MM.1S (cell line): ENCODE results near the gene DGCR8.

Experiments used
- DNase-seq: peaks from one replicate; pipeline ENCODE4 v3.0.0-alpha.2; 2015
- H2AFZ ChIP-seq: fragments of 300-600 bp; sonication (generic); 2 replicates; pipeline ENCODE4 v1.6.0; 2016; ENCODE audit warnings: antibody characterized with exemption, low read length
- H3F3A ChIP-seq: fragments of 300-600 bp; sonication (generic); 2 replicates; pipeline ENCODE4 v1.6.1; 2016; ENCODE audit warnings: mild to moderate bottlenecking, antibody characterized with exemption, low read length, moderate library complexity, mixed read lengths; ENCODE audit not compliant: insufficient read depth
- H3K27ac ChIP-seq: fragments of 300-600 bp; sonication (generic); 2 replicates; pipeline ENCODE4 v1.5.1; 2016; ENCODE audit warnings: mild to moderate bottlenecking, low read length
- H3K27me3 ChIP-seq: fragments of 300-600 bp; sonication (generic); replicated peaks from 2 replicates; pipeline ENCODE4 v1.6.0; 2016; ENCODE audit warnings: low read length; ENCODE audit not compliant: insufficient read depth
- H3K36me3 ChIP-seq: fragments of 300-600 bp; sonication (generic); replicated peaks from 2 replicates; pipeline ENCODE4 v1.6.1; 2016; ENCODE audit warnings: mild to moderate bottlenecking, low read length, mixed read lengths; ENCODE audit not compliant: insufficient read depth
- H3K4me1 ChIP-seq: fragments of 300-600 bp; sonication (generic); 2 replicates; pipeline ENCODE4 v1.6.1; 2016; ENCODE audit warnings: low read length, mixed read lengths
- H3K4me2 ChIP-seq: fragments of 300-600 bp; sonication (generic); 2 replicates; pipeline ENCODE4 v1.6.0; 2016; ENCODE audit warnings: low read depth, low read length
- H3K4me3 ChIP-seq: fragments of 300-600 bp; sonication (generic); 2 replicates; pipeline ENCODE4 v1.5.1; 2016; ENCODE audit warnings: low read length, mixed read lengths
- H3K79me2 ChIP-seq: fragments of 300-600 bp; sonication (generic); 2 replicates; pipeline ENCODE4 v1.6.1; 2016; ENCODE audit warnings: mixed run types, low read length, mixed read lengths
- H3K9ac ChIP-seq: fragments of 300-600 bp; sonication (generic); 2 replicates; pipeline ENCODE4 v1.6.1; 2016; ENCODE audit warnings: low read length, mixed read lengths
- H3K9me2 ChIP-seq: fragments of 300-600 bp; sonication (generic); replicated peaks from 2 replicates; pipeline ENCODE4 v1.6.1; 2016; ENCODE audit warnings: mild to moderate bottlenecking, low read length, mixed read lengths; ENCODE audit not compliant: insufficient read depth
- H3K9me3 ChIP-seq: fragments of 300-600 bp; sonication (generic); replicated peaks from 2 replicates; pipeline ENCODE4 v1.6.1; 2016; ENCODE audit warnings: mild to moderate bottlenecking, low read length, mixed read lengths; ENCODE audit not compliant: insufficient read depth
- H4K20me1 ChIP-seq: fragments of 300-600 bp; sonication (generic); 2 replicates; pipeline ENCODE4 v1.6.1; 2016; ENCODE audit warnings: mild to moderate bottlenecking, low read length, moderate library complexity, mixed read lengths; ENCODE audit not compliant: insufficient read depth
- EZH2 ChIP-seq: fragments of 300-600 bp; sonication (generic); optimal IDR thresholded peaks from 2 replicates; pipeline ENCODE3; 2017; ENCODE audit warnings: low read depth, mild to moderate bottlenecking, antibody characterized with exemption, low read length, mixed read lengths
- EZH2phosphoT487 ChIP-seq: fragments of 300-600 bp; sonication (generic); IDR thresholded peaks from 2 replicates; pipeline ENCODE4 v1.6.1; 2018; ENCODE audit warnings: antibody characterized with exemption, low read length
- TF ChIP-seq, protein P1 (sequence below): fragments of 300-600 bp; sonication (generic); IDR thresholded peaks from 2 replicates; pipeline ENCODE4 v1.5.1; 2016; ENCODE audit warnings: antibody characterized with exemption, low read length, mixed read lengths

DGCR8 gene

DNA sequence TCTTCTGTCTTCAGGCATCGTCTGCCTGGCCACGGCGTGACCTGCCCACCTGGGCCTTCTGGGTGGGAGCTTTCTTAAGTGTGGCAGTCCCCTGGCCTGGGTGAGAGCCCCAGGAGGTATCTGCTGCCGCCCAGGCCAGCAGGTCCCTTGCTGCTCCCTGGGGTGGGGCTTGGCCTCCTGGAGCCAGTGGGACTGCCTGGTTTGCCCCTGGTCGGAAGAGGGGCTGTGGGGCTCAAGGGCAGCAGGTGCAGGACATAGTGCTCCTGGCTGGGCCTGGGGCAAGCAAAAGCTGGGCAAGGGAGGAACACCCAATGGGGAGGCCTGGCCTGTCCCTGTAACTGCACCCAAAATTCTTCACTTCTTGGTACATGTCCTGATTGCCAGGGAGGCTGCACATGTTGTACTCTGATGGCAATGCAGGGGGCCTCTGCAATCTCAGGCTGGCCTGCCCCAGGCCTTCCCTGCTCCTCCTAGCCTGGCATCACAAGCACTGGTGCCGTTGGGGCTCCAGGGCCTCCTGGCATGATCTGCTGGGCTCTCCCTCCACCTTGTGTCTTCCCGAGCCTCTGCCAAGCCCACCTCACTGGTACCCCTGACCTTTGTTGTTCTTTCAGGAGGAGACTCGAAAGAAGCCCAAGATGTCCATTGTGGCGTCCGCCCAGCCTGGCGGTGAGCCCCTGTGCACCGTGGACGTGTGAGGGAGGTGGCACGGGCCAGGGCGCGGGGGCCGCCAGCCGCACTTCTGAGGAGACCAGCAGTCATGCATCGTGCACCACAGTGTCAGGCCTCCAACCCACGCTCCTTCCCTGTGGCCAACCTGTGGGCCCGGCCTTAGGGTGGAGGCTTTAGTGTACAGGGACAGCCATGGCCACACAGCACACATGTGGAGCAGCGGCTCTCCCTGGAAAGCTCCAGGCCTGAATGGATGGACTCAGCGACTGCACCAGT lies 29.6 kb downstream of the DGCR8 start:
- no peaks in the 10 kb centered on the region for H3K9me2 ChIP-seq
- no peak for DNase-seq
- H3K79me2 ChIP-seq, result peaks cover 40% of the 10 kb centered on the region
- no peak overlapping the region for H3K9ac ChIP-seq
- no peaks in the 10 kb centered on the region for H3K4me1 ChIP-seq
- no peak overlapping the region for H3K27ac ChIP-seq
- H2AFZ ChIP-seq, result no peak overlapping the region
- H3K4me2 ChIP-seq, result no peak overlapping the region
- H3F3A ChIP-seq, result peaks cover 23% of the 10 kb centered on the region
- H3K36me3 ChIP-seq, result peaks cover 9% of the 10 kb centered on the region
- no peaks in the 10 kb centered on the region for H3K27me3 ChIP-seq
- TF ChIP-seq EZH2, result no peak
- TF ChIP-seq, protein P1, sequence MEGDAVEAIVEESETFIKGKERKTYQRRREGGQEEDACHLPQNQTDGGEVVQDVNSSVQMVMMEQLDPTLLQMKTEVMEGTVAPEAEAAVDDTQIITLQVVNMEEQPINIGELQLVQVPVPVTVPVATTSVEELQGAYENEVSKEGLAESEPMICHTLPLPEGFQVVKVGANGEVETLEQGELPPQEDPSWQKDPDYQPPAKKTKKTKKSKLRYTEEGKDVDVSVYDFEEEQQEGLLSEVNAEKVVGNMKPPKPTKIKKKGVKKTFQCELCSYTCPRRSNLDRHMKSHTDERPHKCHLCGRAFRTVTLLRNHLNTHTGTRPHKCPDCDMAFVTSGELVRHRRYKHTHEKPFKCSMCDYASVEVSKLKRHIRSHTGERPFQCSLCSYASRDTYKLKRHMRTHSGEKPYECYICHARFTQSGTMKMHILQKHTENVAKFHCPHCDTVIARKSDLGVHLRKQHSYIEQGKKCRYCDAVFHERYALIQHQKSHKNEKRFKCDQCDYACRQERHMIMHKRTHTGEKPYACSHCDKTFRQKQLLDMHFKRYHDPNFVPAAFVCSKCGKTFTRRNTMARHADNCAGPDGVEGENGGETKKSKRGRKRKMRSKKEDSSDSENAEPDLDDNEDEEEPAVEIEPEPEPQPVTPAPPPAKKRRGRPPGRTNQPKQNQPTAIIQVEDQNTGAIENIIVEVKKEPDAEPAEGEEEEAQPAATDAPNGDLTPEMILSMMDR, result no peak
- TF ChIP-seq EZH2phosphoT487, result no peak
- H4K20me1 ChIP-seq, result no peaks in the 10 kb centered on the region
- no peak overlapping the region for H3K4me3 ChIP-seq
- H3K9me3 ChIP-seq, result no peaks in the 10 kb centered on the region

DNA sequence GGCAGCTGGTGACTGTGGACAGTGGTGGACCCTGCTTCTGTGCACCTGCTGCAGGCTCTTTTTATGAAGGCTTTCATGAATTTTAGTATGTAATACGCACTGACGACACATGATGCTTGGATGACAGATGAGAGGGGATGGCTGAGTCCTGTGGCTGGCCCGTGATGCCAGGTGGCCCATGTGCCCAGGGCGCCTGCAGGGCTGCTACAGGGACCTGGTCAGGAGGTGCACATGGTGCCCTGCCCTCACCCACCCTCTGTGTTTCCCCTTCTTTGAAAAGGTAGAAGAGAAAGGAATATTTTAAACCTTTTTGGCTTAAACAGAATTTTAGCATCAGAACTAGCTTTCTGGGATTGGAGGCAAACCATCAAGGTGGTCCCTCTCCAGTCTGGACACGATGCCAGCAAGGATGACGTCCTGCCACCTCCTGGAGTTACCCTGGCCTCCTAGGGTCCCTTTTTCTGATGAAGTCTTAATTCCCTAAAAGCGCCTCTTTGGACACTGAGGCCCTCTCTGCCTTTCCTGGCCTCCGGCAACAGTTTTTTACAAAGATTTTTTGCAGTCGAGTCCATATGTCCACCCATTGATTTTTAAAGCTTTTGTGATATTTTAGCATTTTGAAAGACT lies 30.4 kb downstream of the DGCR8 start:
- Histone ChIP-seq H3K9ac (no peak overlapping the region), H4K20me1 (no peaks in the 10 kb centered on the region), H2AFZ (no peak overlapping the region), H3K79me2 (peaks cover 41% of the 10 kb centered on the region), H3K27ac (no peak overlapping the region), H3K4me1 (peaks cover 3% of the 10 kb centered on the region; the same call in 1 of the 2 replicates), H3K9me3 (no peaks in the 10 kb centered on the region), H3K4me3 (no peak overlapping the region), H3K36me3 (peaks cover 6% of the 10 kb centered on the region), H3K27me3 (no peaks in the 10 kb centered on the region), H3K9me2 (no peaks in the 10 kb centered on the region), H3F3A (peaks cover 23% of the 10 kb centered on the region), H3K4me2 (no peak overlapping the region)
- DNase-seq, result no peak
- TF ChIP-seq EZH2phosphoT487 (no peak), EZH2 (no peak)
- TF ChIP-seq, protein P1, result no peak

DNA sequence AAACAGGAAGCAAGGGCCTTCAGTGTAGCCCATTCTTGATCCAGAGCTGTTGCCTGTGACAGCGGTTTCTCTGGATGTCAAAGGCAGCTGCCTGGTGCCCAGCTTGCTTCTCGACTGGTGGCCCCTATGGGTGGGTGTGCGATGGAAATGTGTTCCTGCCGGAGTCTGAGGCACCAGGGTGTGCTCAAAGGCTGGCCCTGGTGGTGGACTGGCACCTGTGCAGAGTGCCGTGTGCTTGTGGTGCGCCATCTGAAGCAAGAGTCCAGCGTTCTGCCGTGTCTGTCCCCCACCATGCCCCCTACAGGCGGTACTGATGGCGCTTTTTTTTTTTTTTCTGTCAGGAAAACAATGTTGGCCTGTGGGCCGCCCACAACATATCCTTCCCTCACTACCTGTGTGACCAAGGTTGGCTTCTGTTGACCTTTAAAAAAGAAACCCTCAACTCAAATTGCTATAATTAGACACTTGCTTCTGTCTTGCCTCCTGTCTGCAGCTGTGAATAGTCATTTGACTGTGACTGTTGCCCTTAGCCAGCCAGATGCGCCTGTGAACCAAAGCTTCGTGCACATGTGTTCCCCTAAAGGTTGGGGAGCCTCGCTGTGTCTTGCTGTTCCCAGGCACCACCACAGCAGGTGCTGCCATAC lies 31.1 kb downstream of the DGCR8 start:
- no peak overlapping the region for H3K9ac ChIP-seq
- H3K4me3 ChIP-seq, result no peak overlapping the region
- peaks cover 45% of the 10 kb centered on the region for H3K79me2 ChIP-seq
- H3K9me3 ChIP-seq, result no peaks in the 10 kb centered on the region
- no peak for DNase-seq
- H3K27me3 ChIP-seq, result no peaks in the 10 kb centered on the region
- H2AFZ ChIP-seq, result no peak overlapping the region
- no peaks in the 10 kb centered on the region for H4K20me1 ChIP-seq
- no peak overlapping the region for H3K27ac ChIP-seq
- peaks cover 23% of the 10 kb centered on the region for H3F3A ChIP-seq
- peaks cover 3% of the 10 kb centered on the region for H3K36me3 ChIP-seq
- H3K9me2 ChIP-seq, result no peaks in the 10 kb centered on the region
- H3K4me1 ChIP-seq, result peaks cover 8% of the 10 kb centered on the region; the same call in 1 of the 2 replicates
- H3K4me2 ChIP-seq, result no peak overlapping the region
- TF ChIP-seq, protein P1, result peak; percentile 28
- no peak for TF ChIP-seq EZH2
